22Rv1 (cell line): Measurements from ENCODE around the gene NOC2L.

Experiments
- ZFX ChIP-seq: fragments of 450-650 bp; IDR thresholded peaks from 2 replicates; pipeline ENCODE4 v1.6.1; 2017; ENCODE audit warnings: antibody characterized with exemption, borderline replicate concordance
- TF ChIP-seq, protein P1 (sequence below): fragments of 450-650 bp; IDR thresholded peaks from 2 replicates; pipeline ENCODE4 v1.5.1; 2017; ENCODE audit warnings: mild to moderate bottlenecking

DNA sequence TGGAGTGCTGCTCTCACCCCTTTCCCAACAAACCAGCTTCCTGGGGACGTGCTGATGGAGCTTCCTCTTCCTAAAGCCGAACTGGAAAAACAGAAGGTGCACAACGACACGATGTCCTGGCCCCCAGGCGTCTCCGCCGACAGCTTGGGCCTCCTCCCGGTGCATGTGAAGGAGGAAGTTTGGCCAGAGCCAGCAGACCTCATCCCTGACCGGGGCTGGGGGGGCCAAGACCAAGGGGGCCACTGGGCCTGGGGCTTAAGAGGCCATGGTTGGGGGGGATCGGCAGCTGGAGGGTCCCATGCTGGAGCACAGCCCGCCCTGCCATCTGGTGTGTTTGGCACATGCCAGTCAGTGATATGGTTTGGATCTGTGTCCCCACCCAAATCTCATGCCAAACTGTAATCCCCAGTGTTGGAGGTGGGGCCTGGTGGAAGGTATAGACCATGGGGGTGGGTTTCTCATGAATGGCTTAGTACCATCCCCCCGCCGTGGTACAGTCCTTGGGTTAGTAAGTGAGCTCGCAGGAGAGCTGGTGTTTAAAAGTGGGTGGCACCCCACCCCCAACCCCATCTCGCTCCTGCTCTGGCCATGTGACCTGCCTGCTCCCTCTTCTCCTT lies 34.4 kb upstream of the NOC2L start:
- TF ChIP-seq, protein P1, sequence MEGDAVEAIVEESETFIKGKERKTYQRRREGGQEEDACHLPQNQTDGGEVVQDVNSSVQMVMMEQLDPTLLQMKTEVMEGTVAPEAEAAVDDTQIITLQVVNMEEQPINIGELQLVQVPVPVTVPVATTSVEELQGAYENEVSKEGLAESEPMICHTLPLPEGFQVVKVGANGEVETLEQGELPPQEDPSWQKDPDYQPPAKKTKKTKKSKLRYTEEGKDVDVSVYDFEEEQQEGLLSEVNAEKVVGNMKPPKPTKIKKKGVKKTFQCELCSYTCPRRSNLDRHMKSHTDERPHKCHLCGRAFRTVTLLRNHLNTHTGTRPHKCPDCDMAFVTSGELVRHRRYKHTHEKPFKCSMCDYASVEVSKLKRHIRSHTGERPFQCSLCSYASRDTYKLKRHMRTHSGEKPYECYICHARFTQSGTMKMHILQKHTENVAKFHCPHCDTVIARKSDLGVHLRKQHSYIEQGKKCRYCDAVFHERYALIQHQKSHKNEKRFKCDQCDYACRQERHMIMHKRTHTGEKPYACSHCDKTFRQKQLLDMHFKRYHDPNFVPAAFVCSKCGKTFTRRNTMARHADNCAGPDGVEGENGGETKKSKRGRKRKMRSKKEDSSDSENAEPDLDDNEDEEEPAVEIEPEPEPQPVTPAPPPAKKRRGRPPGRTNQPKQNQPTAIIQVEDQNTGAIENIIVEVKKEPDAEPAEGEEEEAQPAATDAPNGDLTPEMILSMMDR: no peak
- no peak for TF ChIP-seq ZFX
